Caco-2 (cell line): ENCODE data around the gene FOXN4. TPM values are rescaled to one million over a fixed set of nuclear protein-coding genes. Genes with fewer than 3 reads are reported as not detected.

Source experiments
- BruUV-seq: library from RNA; stranded (reverse); fragments of 400-500 nt; replicated peaks from 2 replicates; lab custom pipeline; 2021; lab: Mats Ljungman, UMichigan
- CTCF ChIA-PET: fragments of 300-600 bp; sonication (Branson Sonifier 250); formaldehyde crosslinking; loops from one replicate; lab custom pipeline; 2022; ENCODE audit warnings: antibody characterized with exemption; lab: Charles Lee
- POLR2A ChIA-PET: fragments of 300-600 bp; sonication (Branson Sonifier 250); formaldehyde crosslinking; loops from one replicate; lab custom pipeline; 2022; ENCODE audit warnings: antibody characterized with exemption; lab: Charles Lee
- DNase-seq, 2 experiments: peaks; one replicate each; pipeline versions ENCODE4 v3.0.0 to v3.0.0-alpha.2; 2020 to 2022
- H3K27me3 ChIP-seq: replicated peaks from 2 replicates; pipeline ENCODE4 v1.6.0; 2011; ENCODE audit warnings: low read length; ENCODE audit not compliant: control insufficient read depth, insufficient read depth
- H3K36me3 ChIP-seq: 2 replicates; pipeline ENCODE4 v1.5.1; 2011; ENCODE audit warnings: low read length; ENCODE audit not compliant: control insufficient read depth, insufficient read depth
- H3K4me1 ChIP-seq: fragments of 250-450 bp; sonication (Bioruptor Pico); 2 replicates; pipeline ENCODE4 v1.5.1; 2020; ENCODE audit warnings: mild to moderate bottlenecking
- H3K4me3 ChIP-seq: 2 replicates; pipeline ENCODE4 v1.5.1; 2011; ENCODE audit warnings: low read depth, mild to moderate bottlenecking, control low read depth, low read length
- H3K9me3 ChIP-seq: fragments of 250-450 bp; sonication (Bioruptor Pico); 2 replicates; pipeline ENCODE4 v1.5.1; 2020; ENCODE audit warnings: mild to moderate bottlenecking, moderate library complexity
- H3K27ac Mint-ChIP-seq: one replicate; pipeline ENCODE4 v1.8.0; 2022; ENCODE audit warnings: mixed read lengths; ENCODE audit not compliant: unreplicated experiment
- H3K27me3 Mint-ChIP-seq: one replicate; pipeline ENCODE4 v1.8.0; 2022; ENCODE audit warnings: mixed read lengths; ENCODE audit not compliant: insufficient read depth, unreplicated experiment
- H3K36me3 Mint-ChIP-seq: one replicate; pipeline ENCODE4 v1.8.0; 2022; ENCODE audit warnings: mild to moderate bottlenecking, mixed read lengths; ENCODE audit not compliant: insufficient read depth, unreplicated experiment
- H3K4me1 Mint-ChIP-seq: one replicate; pipeline ENCODE4 v1.8.0; 2022; ENCODE audit warnings: low read depth, mixed read lengths; ENCODE audit not compliant: unreplicated experiment
- H3K4me3 Mint-ChIP-seq: one replicate; pipeline ENCODE4 v1.8.0; 2022; ENCODE audit warnings: mild to moderate bottlenecking, moderate library complexity, mixed read lengths; ENCODE audit not compliant: unreplicated experiment
- H3K9me3 Mint-ChIP-seq: one replicate; pipeline ENCODE4 v1.8.0; 2022; ENCODE audit warnings: mixed read lengths; ENCODE audit not compliant: unreplicated experiment
- CTCF ChIP-seq, 2 experiments: fragments of 200-600 bp in 1 of 2; IDR thresholded peaks; 1 replicate in 1 of 2; 2 replicates in 1 of 2; pipeline versions ENCODE4 v1.5.1 to v1.8.0; 2011 to 2022; ENCODE audit warnings: antibody characterized with exemption in 1 of 2, control low read depth in 1 of 2, inconsistent platforms in 1 of 2, low read depth in 1 of 2, low read length in 1 of 2, mild to moderate bottlenecking in 1 of 2, moderate library complexity in 1 of 2; ENCODE audit not compliant: insufficient read depth in 1 of 2, severe bottlenecking in 1 of 2, unreplicated experiment in 1 of 2
- intact Hi-C: fragments of 100-400 bp; cut with micrococcal nuclease; formaldehyde crosslinking; loops from one replicate; pipeline ENCODE4 v1.10.0; 2022; ENCODE audit not compliant: unreplicated experiment
- total RNA-seq: library from RNA; stranded (reverse); gene quantifications from 2 replicates; pipeline ENCODE4 v1.2.3, GENCODE V29; 2022

Gene FOXN4
- total RNA-seq, 1 experiment from 2014 or later, result 0.95 TPM

GRCh38 chr12:109281452-109281851, 27.6 kb downstream of the FOXN4 start:
- intact Hi-C loops, result no loop called here
- Mint-ChIP-seq H3K9me3 (no peaks in the 10 kb centered on the region), H3K36me3 (no peaks in the 10 kb centered on the region), H3K27me3 (no peaks in the 10 kb centered on the region), H3K4me3 (no peak overlapping the region), H3K4me1 (peaks cover 15% of the 10 kb centered on the region), H3K27ac (no peak overlapping the region)
- DNase-seq, result no peak
- TF ChIP-seq CTCF (IDR thresholded peaks at IDR 0.05; ENCODE audit: insufficient read depth in 1 of 2, low read depth in 1 of 2, low read length in 1 of 2, severe bottlenecking in 1 of 2, unreplicated experiment in 1 of 2), result no peak
- no peaks in the 10 kb centered on the region for H3K27me3 ChIP-seq
- POLR2A ChIA-PET, result no interaction called here
- BruUV-seq, result no TSS peak
- peaks cover 15% of the 10 kb centered on the region for H3K4me1 ChIP-seq
- H3K4me3 ChIP-seq, result no peak overlapping the region
- H3K9me3 ChIP-seq, result no peaks in the 10 kb centered on the region
- CTCF ChIA-PET, result no interaction called here
- no peaks in the 10 kb centered on the region for H3K36me3 ChIP-seq

- Histone ChIP-seq H3K9me3 (no peaks in the 10 kb centered on the region), H3K27me3 (no peaks in the 10 kb centered on the region), H3K36me3 (no peaks in the 10 kb centered on the region), H3K4me3 (no peak overlapping the region), H3K4me1 (peaks cover 15% of the 10 kb centered on the region)
- POLR2A ChIA-PET, result no interaction called here
- intact Hi-C loops, result loop anchor here (2.0 kb wide), 1 partner anchor 31 kb away; no protein-coding TSS in a partner anchor
- no peaks in the 10 kb centered on the region for H3K27me3 Mint-ChIP-seq
- DNase-seq, result no peak
- no peak overlapping the region for H3K27ac Mint-ChIP-seq
- no peak for TF ChIP-seq CTCF (IDR thresholded peaks at IDR 0.05; ENCODE audit: insufficient read depth in 1 of 2, low read depth in 1 of 2, low read length in 1 of 2, severe bottlenecking in 1 of 2, unreplicated experiment in 1 of 2)
- no peaks in the 10 kb centered on the region for H3K9me3 Mint-ChIP-seq
- peaks cover 15% of the 10 kb centered on the region for H3K4me1 Mint-ChIP-seq
- H3K36me3 Mint-ChIP-seq, result no peaks in the 10 kb centered on the region
- no peak overlapping the region for H3K4me3 Mint-ChIP-seq
- BruUV-seq, result no TSS peak
- CTCF ChIA-PET, result no interaction called here
Measured at GRCh38 chr12:109279525-109279924, 29.6 kb downstream of the FOXN4 start.

- CTCF ChIA-PET, result interaction anchor here (1.8 to 1.9 kb wide), 2 partner anchors 15 to 107 kb away, joined by 5 to 8 read pairs; no protein-coding TSS in a partner anchor
- H3K4me1 Mint-ChIP-seq, result peaks cover 15% of the 10 kb centered on the region
Measured at GRCh38 chr12:109278912-109279311, 30.2 kb downstream of the FOXN4 start.

More at GRCh38 chr12:109278912-109279311, 30.2 kb downstream of the FOXN4 start:
- no TSS peak for BruUV-seq
- Histone ChIP-seq H3K4me3 (no peak overlapping the region), H3K4me1 (peaks cover 15% of the 10 kb centered on the region), H3K36me3 (no peaks in the 10 kb centered on the region), H3K27me3 (no peaks in the 10 kb centered on the region), H3K9me3 (no peaks in the 10 kb centered on the region)
- intact Hi-C loops, result loop anchor here (2.0 kb wide), 1 partner anchor 32 kb away; no protein-coding TSS in a partner anchor
- H3K36me3 Mint-ChIP-seq, result no peaks in the 10 kb centered on the region
- POLR2A ChIA-PET, result no interaction called here
- TF ChIP-seq CTCF (IDR thresholded peaks at IDR 0.05; ENCODE audit: insufficient read depth in 1 of 2, low read depth in 1 of 2, low read length in 1 of 2, severe bottlenecking in 1 of 2, unreplicated experiment in 1 of 2), result no peak
- H3K27ac Mint-ChIP-seq, result no peak overlapping the region
- no peaks in the 10 kb centered on the region for H3K9me3 Mint-ChIP-seq
- no peak for DNase-seq
- H3K27me3 Mint-ChIP-seq, result no peaks in the 10 kb centered on the region
- no peak overlapping the region for H3K4me3 Mint-ChIP-seq
